IPS-18c (cell line): ENCODE measurements around the gene WWOX.

Experiments used
- H3K4me3 ChIP-seq: 2 replicates; pipeline ENCODE4 v1.7.0; 2013; ENCODE audit warnings: low read depth, mild to moderate bottlenecking, low read length, moderate library complexity; ENCODE audit not compliant: insufficient read depth
- H3K9me3 ChIP-seq: one replicate; pipeline ENCODE4 v1.6.1; 2013; ENCODE audit warnings: mild to moderate bottlenecking, low read length, moderate library complexity; ENCODE audit not compliant: control insufficient read depth, insufficient read depth

WWOX gene

GRCh38 chr16:78317564-78318240 is 218.2 kb downstream of the WWOX start:
- Histone ChIP-seq H3K9me3 (no peaks in the 10 kb centered on the region), H3K4me3 (no peak overlapping the region)

GRCh38 chr16:78321620-78322360 is 222.3 kb downstream of the WWOX start:
- Histone ChIP-seq H3K4me3 (no peak overlapping the region), H3K9me3 (no peaks in the 10 kb centered on the region)

DNA sequence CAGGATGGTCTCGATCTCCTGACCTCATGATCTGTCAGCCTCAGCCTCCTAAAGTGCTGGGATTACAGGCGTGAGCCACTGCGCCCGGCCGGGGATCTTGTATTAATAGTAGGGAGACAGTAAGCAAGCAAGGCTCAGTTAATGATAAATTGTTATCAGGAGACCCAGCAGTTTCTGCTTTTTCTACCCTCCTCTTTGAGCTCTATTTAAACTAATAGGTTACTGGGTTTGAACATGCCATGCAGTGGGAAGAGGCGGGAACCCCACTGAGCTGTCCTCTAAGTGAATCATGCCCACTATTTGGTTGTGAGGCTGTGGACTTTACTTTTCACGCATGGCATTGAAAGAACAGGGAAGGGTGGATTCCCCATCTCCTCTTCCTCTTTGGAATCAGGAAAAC is 223.9 kb downstream of the WWOX start:
- H3K4me3 ChIP-seq: no peak overlapping the region
- H3K9me3 ChIP-seq: no peaks in the 10 kb centered on the region

- Histone ChIP-seq H3K4me3 (no peak overlapping the region), H3K9me3 (no peaks in the 10 kb centered on the region)
Observed at GRCh38 chr16:78324649-78325285, 225.3 kb downstream of the WWOX start.

DNA sequence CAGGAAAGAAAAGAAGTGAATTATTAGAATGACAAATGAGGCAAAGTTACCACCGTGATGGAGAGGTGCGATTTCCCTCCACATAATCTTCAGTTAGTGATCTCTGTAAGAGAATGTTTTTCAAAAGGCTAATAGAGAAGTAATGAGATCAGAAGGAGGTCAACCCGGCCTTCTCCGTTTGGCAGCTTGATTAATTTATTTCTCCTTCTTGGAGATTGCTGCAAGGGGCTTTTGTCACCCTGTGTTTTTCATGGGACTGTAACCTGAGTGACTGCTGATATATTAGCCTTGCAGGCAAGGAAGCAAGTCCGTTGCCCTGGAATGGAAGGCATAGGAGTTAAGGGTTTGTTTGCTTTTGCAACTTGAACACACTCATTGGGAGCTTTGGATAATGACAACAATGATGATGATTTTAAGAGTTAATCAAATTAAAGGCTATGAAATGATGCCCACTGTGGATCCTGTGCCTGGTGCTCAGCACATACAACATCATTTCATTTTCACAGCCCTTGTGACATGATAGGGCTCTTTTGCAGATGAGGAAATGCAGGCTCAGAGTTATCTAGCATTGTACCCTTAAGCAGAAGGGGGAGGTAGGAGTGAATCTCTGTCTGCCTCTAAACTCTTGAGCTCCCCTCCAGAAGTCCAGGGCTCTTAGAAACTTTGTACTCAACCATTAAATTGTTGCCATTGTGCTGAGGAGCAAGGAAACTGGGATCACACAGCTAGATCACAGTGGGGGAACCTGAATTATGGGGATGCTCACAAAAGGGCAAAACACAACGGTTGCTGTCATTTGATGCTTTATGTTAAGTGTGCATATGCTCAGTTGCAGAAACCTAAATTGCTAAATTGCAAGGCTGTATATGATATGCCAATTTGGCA is 226.3 kb downstream of the WWOX start:
- H3K9me3 ChIP-seq: no peaks in the 10 kb centered on the region
- no peak overlapping the region for H3K4me3 ChIP-seq

- no peak overlapping the region for H3K4me3 ChIP-seq
- no peaks in the 10 kb centered on the region for H3K9me3 ChIP-seq
Observed at GRCh38 chr16:78326731-78327130, 227.3 kb downstream of the WWOX start.

GRCh38 chr16:78331731-78332130 is 232.3 kb downstream of the WWOX start:
- H3K4me3 ChIP-seq: no peak overlapping the region

GRCh38 chr16:78333808-78334207 is 234.4 kb downstream of the WWOX start:
- Histone ChIP-seq H3K4me3 (no peak overlapping the region), H3K9me3 (no peaks in the 10 kb centered on the region)

More at GRCh38 chr16:78331731-78332130, 232.3 kb downstream of the WWOX start:
- H3K9me3 ChIP-seq: no peaks in the 10 kb centered on the region

DNA sequence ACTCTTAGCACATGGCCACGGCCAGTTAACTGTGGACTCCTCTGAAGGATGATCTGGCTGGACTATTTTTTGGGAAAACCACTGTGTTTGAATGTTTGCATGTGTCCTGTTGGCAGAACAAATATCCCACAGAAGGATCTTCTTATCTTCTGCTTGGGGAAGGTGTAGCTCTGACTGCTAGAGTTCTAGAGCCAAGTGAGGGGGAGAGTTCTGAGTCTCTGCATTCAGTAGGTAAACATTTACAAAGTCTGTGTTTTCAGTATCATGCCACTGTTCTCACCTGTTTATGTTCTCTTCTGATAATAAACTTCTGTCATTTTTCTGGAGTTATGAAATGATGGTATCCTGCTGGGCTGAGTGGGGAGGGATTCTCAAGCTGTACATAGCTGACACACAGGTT is 241.1 kb downstream of the WWOX start:
- H3K9me3 ChIP-seq: no peaks in the 10 kb centered on the region
- no peak overlapping the region for H3K4me3 ChIP-seq

DNA sequence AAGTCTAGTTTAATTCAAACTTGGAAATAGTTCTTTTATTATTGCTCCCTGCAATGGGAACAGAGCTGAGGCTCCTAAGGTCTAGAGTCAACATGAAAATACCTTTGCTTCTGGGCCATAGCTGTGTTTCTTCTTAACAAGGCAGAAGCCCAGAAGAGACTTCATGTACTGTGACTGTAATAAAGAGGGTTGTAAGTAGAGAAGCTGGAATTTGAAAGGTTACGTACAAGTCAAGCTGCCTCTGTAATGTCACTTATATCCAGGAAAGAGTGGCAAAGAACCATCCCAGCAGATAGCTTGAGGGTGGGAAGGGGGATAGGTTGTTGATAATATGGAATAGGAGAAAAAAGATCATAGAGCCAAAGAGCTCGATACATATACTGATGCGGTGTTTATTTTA is 248.6 kb downstream of the WWOX start:
- H3K4me3 ChIP-seq: no peak overlapping the region

DNA sequence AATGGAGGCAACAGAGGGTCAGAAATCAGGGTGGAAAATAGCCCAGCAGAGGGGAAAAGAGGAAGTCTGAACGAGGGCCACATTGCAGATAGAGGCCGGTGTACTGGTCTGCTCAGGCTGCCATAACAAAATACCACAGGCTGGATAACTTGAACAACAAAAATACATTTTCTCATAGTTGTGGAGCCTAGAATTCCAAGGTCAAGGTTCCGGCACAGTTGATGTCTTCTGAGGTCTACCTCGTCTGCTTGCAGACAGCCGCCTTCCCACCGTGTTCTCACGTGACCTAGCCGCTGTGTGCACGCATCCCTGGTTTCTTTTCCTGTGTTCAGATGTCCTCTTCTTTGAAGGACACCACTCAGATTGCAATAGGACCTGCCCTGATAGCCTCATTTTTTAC is 249.4 kb downstream of the WWOX start:
- no peak overlapping the region for H3K4me3 ChIP-seq
- H3K9me3 ChIP-seq: peaks cover 2% of the 10 kb centered on the region

More for the DNA sequence above, 248.6 kb downstream of the WWOX start:
- H3K9me3 ChIP-seq: peaks cover 2% of the 10 kb centered on the region

DNA sequence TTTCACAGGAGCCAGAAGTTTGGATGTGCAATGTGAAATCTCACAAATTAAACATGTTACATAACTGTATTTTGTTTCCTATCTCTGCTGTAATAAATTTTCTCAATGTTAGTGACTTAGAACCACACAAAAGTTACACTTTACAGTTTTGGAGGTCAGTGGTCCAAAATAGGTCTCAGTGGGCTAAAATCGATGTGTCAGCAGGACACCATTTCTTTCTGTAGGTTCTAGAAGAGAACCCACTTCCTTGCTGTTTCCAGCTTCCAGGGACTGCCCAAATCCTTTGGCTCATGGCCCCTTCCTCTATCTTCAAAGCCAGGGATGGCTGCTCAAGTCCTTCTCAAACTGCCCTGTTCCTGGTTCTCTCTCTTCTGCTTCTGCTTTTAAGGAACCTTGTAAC is 252.7 kb downstream of the WWOX start:
- peaks cover 2% of the 10 kb centered on the region for H3K9me3 ChIP-seq
- H3K4me3 ChIP-seq: no peak overlapping the region

- Histone ChIP-seq H3K9me3 (peaks cover 2% of the 10 kb centered on the region), H3K4me3 (no peak overlapping the region)
Observed at GRCh38 chr16:78353640-78354275, 254.3 kb downstream of the WWOX start.

DNA sequence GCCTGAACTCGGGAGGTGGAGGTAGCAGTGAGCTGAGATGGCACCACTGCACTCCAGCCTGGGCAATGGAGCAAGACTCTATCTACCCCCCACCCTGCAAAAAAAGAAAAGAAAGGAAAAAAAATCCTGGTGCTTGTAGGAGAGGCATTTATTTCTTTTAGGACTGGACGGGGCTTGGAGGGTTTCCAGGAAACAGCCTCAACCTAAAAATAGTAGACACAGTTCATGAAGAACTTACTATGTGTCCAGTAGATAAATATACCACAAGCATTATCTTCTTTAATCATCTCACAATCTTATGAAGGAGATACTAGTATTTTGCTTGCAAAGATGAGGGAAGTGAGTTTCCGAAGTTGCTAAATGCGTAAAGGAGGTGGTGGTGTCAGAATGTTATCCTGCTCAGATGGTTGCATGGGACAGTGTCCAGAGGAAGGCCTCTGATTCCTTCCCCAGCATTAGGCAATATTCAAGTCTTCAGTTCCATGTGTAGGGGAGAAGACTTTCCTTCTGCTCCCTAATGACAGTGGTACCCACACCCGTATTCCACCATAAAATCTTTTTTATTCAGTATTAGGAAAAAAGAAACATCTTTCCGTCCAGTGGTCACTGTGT is 263.2 kb downstream of the WWOX start:
- Histone ChIP-seq H3K9me3 (no peaks in the 10 kb centered on the region), H3K4me3 (no peak overlapping the region)

DNA sequence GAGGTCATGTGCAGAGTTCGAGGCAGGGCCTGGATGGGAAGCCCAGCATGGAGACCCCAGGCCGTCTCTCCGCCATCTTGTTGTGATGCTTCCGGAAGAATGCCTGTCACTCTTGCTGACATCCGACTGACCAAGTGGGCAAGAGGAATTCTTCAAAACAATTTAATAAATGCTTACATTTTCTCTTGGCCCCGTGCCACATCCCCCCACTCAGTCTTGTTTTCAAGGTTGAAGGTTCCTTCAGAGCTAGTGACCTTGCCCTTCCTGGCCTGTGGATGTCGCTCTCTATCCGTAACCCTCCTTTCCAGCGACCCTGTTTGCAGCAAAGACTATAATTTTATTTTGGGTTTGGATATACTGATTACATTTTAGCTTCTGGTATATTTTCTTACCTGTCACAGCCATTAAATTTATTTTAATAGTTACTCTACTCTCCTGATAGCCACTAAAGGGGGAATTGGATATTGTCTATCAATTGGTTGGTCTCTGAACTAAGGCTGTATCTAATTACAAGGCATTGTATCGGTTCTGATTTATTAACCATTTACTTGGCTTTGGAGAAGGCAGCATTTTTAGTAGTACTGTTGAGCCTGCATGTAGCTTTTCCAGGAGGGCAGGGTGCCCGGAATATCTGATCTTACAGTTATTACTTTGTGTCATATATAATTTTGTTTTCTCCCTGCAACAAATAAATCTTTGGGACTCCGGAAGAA is 264.5 kb downstream of the WWOX start:
- H3K9me3 ChIP-seq: no peaks in the 10 kb centered on the region
- no peak overlapping the region for H3K4me3 ChIP-seq

GRCh38 chr16:78364556-78364880 is 265.1 kb downstream of the WWOX start:
- Histone ChIP-seq H3K4me3 (no peak overlapping the region), H3K9me3 (no peaks in the 10 kb centered on the region)
